Measurements from ENCODE around the gene APH1A. TPM values are rescaled to one million over a fixed set of nuclear protein-coding genes. Genes with fewer than 3 reads are reported as not detected.

APH1A gene
- total and polyA plus RNA-seq, 10 of the 15 experiments (the other 5 are each of a cell fraction or from before 2014, with no cell fraction given): 6.7 to 130 (median 87.7) TPM

- TF ChIP-seq ZBTB40 (IDR thresholded peaks at IDR 0.05; ENCODE audit: borderline replicate concordance): 0 out of 2 replicates have a peak, but pooled peaks have one; percentile 15
- TF ChIP-seq IRF4 (IDR thresholded peaks at IDR 0.05; ENCODE audit: low read depth, low read length): no peak
- TF ChIP-seq HDGF (IDR thresholded peaks at IDR 0.05): no peak
- TF ChIP-seq SPI1 (IDR thresholded peaks at IDR 0.05; ENCODE audit: borderline replicate concordance, insufficient read depth, low read depth, low read length): no peak
- TF ChIP-seq PML (IDR thresholded peaks at IDR 0.05; ENCODE audit: low read length): no peak
- no peak for TF ChIP-seq CHD2 (IDR thresholded peaks at IDR 0.05; ENCODE audit: borderline replicate concordance, low read depth, low read length)
- TF ChIP-seq POU2F2 (IDR thresholded peaks at IDR 0.05; ENCODE audit: borderline replicate concordance, low read depth, low read length): no peak
- TF ChIP-seq USF2 (IDR thresholded peaks at IDR 0.05; ENCODE audit: borderline replicate concordance, low read depth, low read length): peak; percentile 30
- TF ChIP-seq RCOR1 (conservative IDR thresholded peaks at IDR 0.05; ENCODE audit: low read depth, low read length): no peak
- no peak for TF ChIP-seq POLR2AphosphoS2 (IDR thresholded peaks at IDR 0.05; ENCODE audit: low read depth, low read length)
- TF ChIP-seq PAX5 (IDR thresholded peaks at IDR 0.05; ENCODE audit: borderline replicate concordance, low read depth, low read length): no peak
- no peak for TF ChIP-seq BRCA1 (IDR thresholded peaks at IDR 0.05; ENCODE audit: low read depth, low read length)
- no peak for TF ChIP-seq BACH1 (IDR thresholded peaks at IDR 0.05; ENCODE audit: borderline replicate concordance)
- no peak for TF ChIP-seq GABPA (IDR thresholded peaks at IDR 0.05; ENCODE audit: low read depth)
- TF ChIP-seq POLR2AphosphoS5 (IDR thresholded peaks at IDR 0.05; ENCODE audit: low read length): no peak
- no peak for TF ChIP-seq MTA2 (IDR thresholded peaks at IDR 0.05; ENCODE audit: low read depth)
- TF ChIP-seq RBBP5 (conservative IDR thresholded peaks at IDR 0.05): no peak
- TF ChIP-seq POLR2A (IDR thresholded peaks at IDR 0.05; ENCODE audit: low read depth, low read length): peak; percentile 45; the same call in 1 of the 2 replicates
- TF ChIP-seq NFYB (IDR thresholded peaks at IDR 0.05; ENCODE audit: insufficient read depth, low read depth, low read length): 0 out of 2 replicates have a peak, but pooled peaks have one; percentile 55
- TF ChIP-seq ZNF207 (IDR thresholded peaks at IDR 0.05; ENCODE audit: borderline replicate concordance): no peak
- no peak for TF ChIP-seq RELA (IDR thresholded peaks at IDR 0.05; ENCODE audit: borderline replicate concordance, partially characterized antibody)
- peak; percentile 57 for TF ChIP-seq PKNOX1 (IDR thresholded peaks at IDR 0.05)
- peak; percentile 56 for TF ChIP-seq SP1 (IDR thresholded peaks at IDR 0.05; ENCODE audit: low read depth, low read length)
- TF ChIP-seq MLLT1 (IDR thresholded peaks at IDR 0.05): peak; percentile 15; the same call in 1 of the 2 replicates
- TF ChIP-seq BMI1 (IDR thresholded peaks at IDR 0.05; ENCODE audit: borderline replicate concordance): no peak
These were observed 13.1 kb upstream of the APH1A start, which contains the start of gene CIART (continued) for GRCh38 chr1:150281758-150282557.
